Left lung (tissue), 10 donors: ENCODE data around the gene RBM20. TPM values are rescaled to one million over a fixed set of nuclear protein-coding genes. Genes with fewer than 3 reads are reported as not detected.

Experiments used
- ATAC-seq: fragments of 200-7000 bp; cut with Tn5 transposase; one replicate; pipeline ENCODE4 v1.9.1; 2020; ENCODE audit warnings: moderate library complexity
- DNase-seq, 4 donors: peaks; one replicate each; pipeline ENCODE4 v3.0.0-alpha.2; 2013 to 2020
- H3K27ac ChIP-seq, 2 donors: fragments of 200-600 bp; sonication (generic) in 1 of 2; one replicate each; pipeline versions ENCODE4 v1.5.0 to v1.8.0; 2020 to 2021
- H3K27me3 ChIP-seq, 2 donors: fragments of 200-600 bp; sonication (generic) in 1 of 2; one replicate each; pipeline versions ENCODE4 v1.5.0 to v1.8.0; 2020 to 2021
- H3K36me3 ChIP-seq, 2 donors: fragments of 200-600 bp; sonication (generic) in 1 of 2; one replicate each; pipeline versions ENCODE4 v1.5.0 to v1.8.0; 2020 to 2021
- H3K4me1 ChIP-seq, 2 donors: fragments of 200-600 bp; one replicate each; pipeline ENCODE4 v1.8.0; 2021
- H3K4me3 ChIP-seq, 2 donors: fragments of 200-600 bp; sonication (generic) in 1 of 2; one replicate each; pipeline versions ENCODE4 v1.5.0 to v1.8.0; 2020 to 2021; ENCODE audit warnings: mild to moderate bottlenecking in 1 of 2
- H3K9me3 ChIP-seq, 2 donors: fragments of 200-600 bp; sonication (generic) in 1 of 2; one replicate each; pipeline versions ENCODE4 v1.5.0 to v1.8.0; 2020 to 2021
- intact Hi-C, 2 donors: fragments of 100-400 bp; cut with DNase I; formaldehyde crosslinking; loops; one replicate each; pipeline versions ENCODE4 v1.11.2 to v1.14.2; 2022
- polyA plus RNA-seq, 6 donors: library from polyadenylated mRNA; unstranded; fragments of 120-200 nt; gene quantifications; one replicate each; pipeline ENCODE4 v1.2.1, GENCODE V29; 2013; ENCODE audit not compliant: insufficient read length in 6 of 6
- total RNA-seq, 2 donors: library from RNA; stranded (reverse); fragmentation: NEBNext Ultra II Directional; extraction: Animal tissue kit (Norgen Biotek cat#: 25700); gene quantifications; one replicate each; pipeline ENCODE4 v1.2.1, GENCODE V29; 2021
- TF ChIP-seq, protein P1 (sequence below), 2 donors: fragments of 200-600 bp; sonication (generic) in 1 of 2; IDR thresholded peaks; one replicate each; pipeline versions ENCODE4 v1.5.0 to v1.8.0; 2021; ENCODE audit warnings: antibody characterized with exemption in 2 of 2
- donor health status: DM: no; HTN: yes; CAD: no.
- donor health status: DM: no; HTN: no; CAD: no.

Gene RBM20
- total and polyA plus RNA-seq, 8 donors = 0.55 to 1.8 (median 1.1) TPM

DNA sequence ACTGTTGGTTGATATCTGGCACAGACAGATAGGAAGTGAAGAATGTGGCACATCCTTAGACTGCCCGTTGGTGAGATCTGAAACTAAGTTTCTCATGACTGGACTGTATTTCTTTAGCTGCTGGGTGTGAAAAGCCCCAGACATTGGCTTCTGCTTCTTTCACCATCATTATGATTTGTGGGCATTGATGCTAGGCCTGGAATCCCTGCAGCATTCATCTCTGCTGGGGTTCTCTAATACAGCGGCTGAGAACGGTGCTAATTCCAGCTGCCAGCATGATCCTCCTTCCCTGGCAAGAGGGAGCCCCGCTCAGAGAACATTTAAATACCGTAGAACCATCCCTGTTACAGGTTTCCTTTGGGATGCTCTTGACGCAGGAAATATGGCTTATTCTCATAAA lies 26.2 kb downstream of the RBM20 start:
- ATAC-seq (no peak), DNase-seq (no peak)
- Histone ChIP-seq H3K36me3 (no peaks in the 10 kb centered on the region), H3K27ac (no peak overlapping the region), H3K4me3 (no peak overlapping the region), H3K4me1 (peaks cover 0 to 7% of the 10 kb centered on the region in 2 donors), H3K27me3 (peaks cover 49 to 85% of the 10 kb centered on the region in 2 donors), H3K9me3 (no peaks in the 10 kb centered on the region)
- intact Hi-C loops = no loop called here
- TF ChIP-seq, protein P1, sequence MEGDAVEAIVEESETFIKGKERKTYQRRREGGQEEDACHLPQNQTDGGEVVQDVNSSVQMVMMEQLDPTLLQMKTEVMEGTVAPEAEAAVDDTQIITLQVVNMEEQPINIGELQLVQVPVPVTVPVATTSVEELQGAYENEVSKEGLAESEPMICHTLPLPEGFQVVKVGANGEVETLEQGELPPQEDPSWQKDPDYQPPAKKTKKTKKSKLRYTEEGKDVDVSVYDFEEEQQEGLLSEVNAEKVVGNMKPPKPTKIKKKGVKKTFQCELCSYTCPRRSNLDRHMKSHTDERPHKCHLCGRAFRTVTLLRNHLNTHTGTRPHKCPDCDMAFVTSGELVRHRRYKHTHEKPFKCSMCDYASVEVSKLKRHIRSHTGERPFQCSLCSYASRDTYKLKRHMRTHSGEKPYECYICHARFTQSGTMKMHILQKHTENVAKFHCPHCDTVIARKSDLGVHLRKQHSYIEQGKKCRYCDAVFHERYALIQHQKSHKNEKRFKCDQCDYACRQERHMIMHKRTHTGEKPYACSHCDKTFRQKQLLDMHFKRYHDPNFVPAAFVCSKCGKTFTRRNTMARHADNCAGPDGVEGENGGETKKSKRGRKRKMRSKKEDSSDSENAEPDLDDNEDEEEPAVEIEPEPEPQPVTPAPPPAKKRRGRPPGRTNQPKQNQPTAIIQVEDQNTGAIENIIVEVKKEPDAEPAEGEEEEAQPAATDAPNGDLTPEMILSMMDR (IDR thresholded peaks at IDR 0.05) = no peak

DNA sequence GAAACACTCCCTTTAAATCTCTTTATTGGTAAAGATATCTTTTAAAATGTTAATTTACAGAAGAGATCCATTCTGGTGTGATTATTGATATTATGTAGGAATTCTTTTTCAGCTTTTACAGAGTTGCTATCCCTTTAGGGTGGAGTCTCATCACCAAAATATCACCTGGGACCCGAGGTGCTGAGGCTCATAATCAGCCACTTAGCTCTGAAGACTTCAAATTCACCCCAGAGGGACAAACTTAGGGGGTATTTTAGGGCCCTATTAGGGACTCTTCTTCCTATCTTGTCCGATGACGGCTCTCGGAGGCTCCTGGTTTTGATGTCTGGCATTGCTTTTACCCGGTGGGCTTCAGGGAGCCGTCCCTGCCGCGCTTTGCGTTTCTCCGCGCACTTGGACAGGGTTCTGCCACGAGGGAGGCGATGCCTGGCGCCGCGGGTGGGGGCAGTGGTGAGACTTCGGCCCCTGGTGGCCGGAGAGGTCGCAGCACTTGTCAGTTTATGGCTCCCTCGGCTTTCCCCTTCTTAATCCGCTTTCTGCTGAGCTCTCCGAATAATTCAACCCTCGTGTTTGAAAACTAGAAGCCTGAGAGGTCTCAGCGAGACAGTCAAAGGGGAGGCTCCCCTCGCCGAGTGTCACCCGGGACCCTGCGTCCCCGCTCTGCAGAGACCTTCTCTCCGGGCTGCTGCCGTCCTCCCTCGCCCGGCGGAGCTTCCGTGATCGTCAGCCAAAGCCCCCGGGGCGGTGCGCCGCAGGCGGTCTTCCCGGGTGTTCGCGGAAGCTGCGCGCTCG lies 27.8 kb downstream of the RBM20 start:
- peak overlapping the region in 1 of 2 donors; percentile 47 for H3K27ac ChIP-seq

DNA sequence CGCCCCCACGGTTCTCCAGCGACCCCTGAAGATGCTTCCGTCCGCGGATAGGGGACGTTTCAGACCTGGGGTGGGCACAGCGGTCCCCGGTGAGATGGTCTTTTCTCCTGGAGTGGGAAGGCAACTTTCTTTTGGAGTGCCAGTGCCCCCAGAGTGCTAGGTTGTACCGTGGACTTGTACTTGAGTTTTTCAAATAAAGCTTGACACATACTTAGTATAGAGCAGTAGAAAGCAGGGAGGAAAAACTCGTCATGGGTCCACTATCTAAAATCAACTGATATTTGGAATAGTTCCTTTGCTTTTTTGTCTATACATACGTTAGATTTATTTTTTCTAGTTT lies 28.4 kb downstream of the RBM20 start:
- H3K4me1 ChIP-seq = peaks cover 0 to 7% of the 10 kb centered on the region in 2 donors
- ATAC-seq = peak; percentile 16
- peak overlapping the region in 1 of 2 donors; percentile 47 for H3K27ac ChIP-seq
- TF ChIP-seq, protein P1 (IDR thresholded peaks at IDR 0.05) = no peak
- intact Hi-C loops = no loop called here
- H3K9me3 ChIP-seq = no peaks in the 10 kb centered on the region
- H3K36me3 ChIP-seq = no peaks in the 10 kb centered on the region
- no peak for DNase-seq
- peak overlapping the region; percentile 36 to 46 for H3K4me3 ChIP-seq
- peaks cover 37 to 88% of the 10 kb centered on the region in 2 donors for H3K27me3 ChIP-seq

More for the DNA sequence above, 27.8 kb downstream of the RBM20 start:
- no peaks in the 10 kb centered on the region for H3K9me3 ChIP-seq
- TF ChIP-seq, protein P1 (IDR thresholded peaks at IDR 0.05) = peak; percentile 73 to 77
- intact Hi-C loops = no loop called here
- H3K36me3 ChIP-seq = no peaks in the 10 kb centered on the region
- peak; percentile 93 for ATAC-seq
- H3K4me1 ChIP-seq = peaks cover 0 to 7% of the 10 kb centered on the region in 2 donors
- peak; percentile 46 to 91 (median 57) for DNase-seq
- peak overlapping the region; percentile 36 to 46 for H3K4me3 ChIP-seq
- peaks cover 42 to 91% of the 10 kb centered on the region in 2 donors for H3K27me3 ChIP-seq

DNA sequence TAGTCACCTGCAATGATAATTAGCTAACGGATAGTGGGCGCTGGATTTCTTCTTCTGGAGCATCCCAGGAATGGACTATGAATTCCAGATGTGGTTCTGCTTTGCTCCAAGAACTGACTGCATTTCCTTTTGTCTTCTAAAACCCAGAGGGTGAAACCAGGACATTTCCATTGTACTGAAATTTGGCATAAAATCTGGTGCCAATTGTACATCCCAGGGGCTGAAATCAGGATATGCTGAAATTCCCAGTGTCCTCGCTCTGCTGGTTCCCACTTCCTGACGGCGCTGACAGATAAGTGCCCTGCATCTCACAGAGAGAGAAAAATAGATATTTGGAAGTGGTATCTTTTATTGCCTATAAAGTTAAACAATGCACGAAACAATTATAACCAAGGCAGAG lies 31.9 kb downstream of the RBM20 start:
- intact Hi-C loops = no loop called here
- ATAC-seq (no peak), DNase-seq (no peak)
- Histone ChIP-seq H3K27me3 (peaks cover 40 to 83% of the 10 kb centered on the region in 2 donors), H3K36me3 (no peaks in the 10 kb centered on the region), H3K4me1 (peaks cover 0 to 7% of the 10 kb centered on the region in 2 donors), H3K27ac (no peak overlapping the region), H3K4me3 (no peak overlapping the region), H3K9me3 (no peaks in the 10 kb centered on the region)
- TF ChIP-seq, protein P1 (IDR thresholded peaks at IDR 0.05) = no peak

DNA sequence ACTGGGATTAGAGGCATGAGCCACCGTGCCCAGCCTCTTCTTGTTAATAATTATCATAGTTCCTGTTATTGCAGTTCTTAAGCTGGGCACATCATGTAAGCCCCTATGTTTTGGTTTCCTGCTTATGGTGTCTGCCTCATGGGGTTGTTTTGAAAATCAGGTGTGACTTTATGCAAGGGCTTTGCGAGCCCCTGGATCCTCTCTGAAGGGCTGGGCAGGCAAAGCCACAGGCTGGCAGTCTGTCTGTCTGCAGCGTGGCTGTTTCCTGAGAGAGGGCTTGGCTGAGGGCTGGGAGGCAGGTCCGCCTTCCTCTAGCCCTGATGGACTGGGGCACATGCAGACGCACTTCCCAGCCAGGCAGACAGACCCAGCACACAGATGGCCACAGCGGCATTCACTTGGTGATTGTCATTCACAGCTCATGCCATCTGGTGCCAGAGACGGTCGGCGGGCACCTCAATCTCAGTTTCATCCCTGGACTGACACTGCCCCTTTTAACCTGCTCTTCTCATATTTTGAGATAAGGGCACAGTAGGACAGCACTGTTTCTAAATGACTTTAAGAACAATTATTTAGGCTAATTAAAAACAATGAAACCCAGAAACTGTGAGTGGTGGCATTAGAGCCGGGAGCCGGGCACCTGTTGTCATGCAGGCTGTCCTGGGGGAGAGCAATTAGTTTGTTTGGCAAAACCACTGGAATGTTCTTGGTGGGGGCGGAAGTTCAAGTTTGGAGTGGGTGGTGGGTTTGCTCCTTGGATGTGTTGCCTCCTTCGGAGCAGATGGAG lies 35.5 kb downstream of the RBM20 start:
- intact Hi-C loops = no loop called here
- TF ChIP-seq, protein P1 (IDR thresholded peaks at IDR 0.05) = no peak
- Histone ChIP-seq H3K27me3 (peaks cover 26 to 71% of the 10 kb centered on the region in 2 donors), H3K36me3 (no peaks in the 10 kb centered on the region), H3K4me3 (no peak overlapping the region), H3K4me1 (no peaks in the 10 kb centered on the region), H3K27ac (no peak overlapping the region), H3K9me3 (no peaks in the 10 kb centered on the region)
- DNase-seq (peak in 1 of 4 donors; percentile 49), ATAC-seq (no peak)
